Activated T-helper 1 cell treated with anti-CD3 and anti-CD28 coated beads, Interleukin-2, amount 50 U/mL, for 16 hours (primary cell): ENCODE data around the gene NDUFA7.
"Not testable (repeated sequence)": the region's sequence is repeated elsewhere in the genome, so short reads cannot be mapped to it uniquely, and the experiment has no call there.

ENCODE experiments used
- DNase-seq, 2 donors: peaks; one replicate each; pipeline ENCODE4 v3.0.0-alpha.2; 2020; ENCODE audit warnings: low read depth in 1 of 2, low spot score in 1 of 2

Gene NDUFA7

GRCh38 chr19:8342316-8342683 is 21.1 kb upstream of the NDUFA7 start:
- no peak for DNase-seq

DNA sequence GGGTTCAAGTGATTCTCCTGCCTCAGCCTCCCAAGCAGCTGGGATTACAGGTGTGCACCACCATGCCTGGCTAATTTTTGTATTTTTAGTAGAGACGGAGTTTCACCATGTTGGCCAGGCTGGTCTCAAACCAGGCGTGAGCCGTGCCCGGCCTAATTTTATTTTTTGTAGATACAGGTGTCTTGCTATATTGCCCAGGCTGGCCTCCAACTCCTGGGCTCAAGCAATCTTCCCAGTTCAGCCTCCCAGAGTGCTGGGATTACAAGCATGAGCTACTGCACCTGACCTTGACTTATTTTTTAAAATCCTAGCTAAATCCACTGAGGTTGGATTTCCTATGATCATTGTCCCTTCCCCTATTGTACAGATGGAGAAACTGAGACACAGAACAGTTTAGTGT is 20.3 kb upstream of the NDUFA7 start:
- DNase-seq: not testable (repeated sequence)

GRCh38 chr19:8340341-8341096 is 19.3 kb upstream of the NDUFA7 start:
- no peak for DNase-seq

GRCh38 chr19:8338835-8339234 is 17.7 kb upstream of the NDUFA7 start:
- no peak for DNase-seq

- no peak for DNase-seq
These were observed 16.6 kb upstream of the NDUFA7 start for GRCh38 chr19:8337728-8338127.

GRCh38 chr19:8336660-8337059 is 15.5 kb upstream of the NDUFA7 start:
- no peak for DNase-seq

DNA sequence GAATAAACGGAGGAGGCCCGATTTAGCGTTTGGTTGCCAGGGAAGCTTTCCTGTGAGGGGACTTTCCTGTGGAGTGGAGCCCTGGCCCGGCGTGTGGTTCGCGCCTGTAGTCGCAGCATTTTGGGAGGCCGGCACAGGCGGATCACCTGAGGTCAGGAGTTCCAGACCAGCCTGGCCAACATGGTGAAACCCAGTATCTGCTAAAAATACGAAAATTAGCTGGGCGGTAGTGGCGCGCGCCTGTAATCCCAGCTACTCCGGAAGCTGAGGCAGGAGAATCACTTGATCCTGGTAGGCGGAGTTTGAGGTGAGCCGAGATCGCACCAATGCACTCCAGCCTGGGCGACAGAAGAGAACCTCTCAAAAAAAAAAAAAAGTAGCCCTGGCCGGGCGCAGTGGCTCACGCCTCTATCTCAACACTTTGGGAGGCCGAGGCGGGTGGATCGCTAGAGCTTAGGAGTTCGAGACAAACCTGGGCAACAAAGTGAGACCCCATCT is 14.9 kb upstream of the NDUFA7 start:
- no peak for DNase-seq

DNA sequence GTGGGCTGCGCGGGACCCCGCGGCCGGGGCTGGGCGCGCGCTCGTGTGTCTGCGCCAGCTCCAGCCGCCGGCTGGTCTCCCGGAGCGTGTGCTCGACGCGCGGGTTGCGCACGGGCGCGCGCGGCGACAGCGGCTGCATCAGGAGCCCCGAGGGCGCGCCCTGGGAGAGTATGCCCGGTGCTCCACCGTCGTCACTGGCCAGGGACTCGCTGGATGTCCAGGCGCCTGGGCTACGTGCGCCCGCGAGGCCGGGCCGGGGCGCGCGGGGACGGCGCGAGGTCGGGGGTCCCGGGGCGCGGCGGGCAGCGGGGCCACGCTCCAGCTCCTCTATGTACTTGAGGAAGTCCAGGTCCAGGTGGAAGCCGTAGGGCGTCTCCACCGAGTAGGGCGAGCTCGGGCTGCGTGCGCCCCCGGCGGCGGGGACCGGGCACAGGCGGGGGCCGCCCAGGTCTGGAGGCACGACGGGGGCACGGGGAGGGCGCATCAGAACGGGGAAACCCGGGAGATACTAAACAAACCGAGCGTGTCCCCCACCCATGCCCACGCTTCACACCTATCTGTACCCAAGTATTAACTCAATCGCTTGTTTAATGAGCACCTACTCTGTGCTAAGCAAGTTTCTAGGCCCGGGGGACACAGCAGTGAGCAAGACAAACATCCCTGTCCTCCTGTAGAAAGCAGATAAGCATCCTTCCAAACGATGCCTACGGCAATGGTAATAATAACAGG is 14.3 kb upstream of the NDUFA7 start:
- no peak for DNase-seq

DNA sequence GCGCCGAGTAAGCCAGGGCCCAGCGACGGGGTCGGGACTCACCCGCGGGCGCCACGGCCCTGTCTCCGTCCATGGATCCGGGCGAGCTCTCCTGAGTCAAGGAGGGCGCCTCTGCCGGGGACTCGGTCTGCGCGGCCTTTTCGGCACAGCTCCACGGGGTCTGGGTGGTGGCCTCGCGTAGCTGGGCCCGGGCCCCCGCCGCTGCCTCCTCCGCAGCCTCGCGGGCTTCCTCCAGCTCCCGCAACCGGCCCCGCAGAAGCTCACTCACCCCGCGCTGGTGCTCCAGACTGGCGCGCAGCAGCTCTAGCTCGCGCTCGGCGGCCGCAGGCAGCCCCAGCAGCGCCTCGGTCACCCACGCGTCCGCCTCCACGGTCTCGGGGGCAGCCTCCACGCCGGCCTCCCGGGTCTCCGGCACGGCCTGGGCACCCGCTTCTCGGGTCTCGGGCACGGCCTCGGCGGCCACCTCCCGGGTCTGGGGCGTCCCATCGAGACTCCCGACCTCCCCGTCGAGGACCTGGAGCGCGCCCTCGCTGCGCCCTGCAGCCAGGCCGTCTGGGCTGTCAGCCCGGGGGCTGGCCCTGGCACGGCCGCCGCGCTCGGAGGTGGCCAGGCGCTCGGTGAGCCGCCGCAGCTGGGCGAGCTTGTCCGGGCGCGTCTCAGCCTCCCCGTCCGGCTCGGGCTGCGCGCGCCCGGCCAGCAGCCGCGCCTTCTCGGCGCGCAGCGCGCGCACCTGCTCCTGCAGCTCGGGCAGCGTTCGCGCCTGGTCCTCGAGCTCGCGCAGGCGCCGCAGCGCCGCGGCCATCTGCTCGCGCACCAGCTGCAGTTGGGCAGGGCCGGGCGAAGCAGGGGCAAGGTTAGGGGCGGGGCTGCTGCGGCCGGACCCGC is 13.5 kb upstream of the NDUFA7 start:
- DNase-seq: no peak

GRCh38 chr19:8333767-8334457 is 12.7 kb upstream of the NDUFA7 start:
- no peak for DNase-seq

GRCh38 chr19:8332976-8333766 is 12.0 kb upstream of the NDUFA7 start:
- no peak for DNase-seq

- DNase-seq: no peak
These were observed 10.2 kb upstream of the NDUFA7 start for GRCh38 chr19:8331263-8331845.

DNA sequence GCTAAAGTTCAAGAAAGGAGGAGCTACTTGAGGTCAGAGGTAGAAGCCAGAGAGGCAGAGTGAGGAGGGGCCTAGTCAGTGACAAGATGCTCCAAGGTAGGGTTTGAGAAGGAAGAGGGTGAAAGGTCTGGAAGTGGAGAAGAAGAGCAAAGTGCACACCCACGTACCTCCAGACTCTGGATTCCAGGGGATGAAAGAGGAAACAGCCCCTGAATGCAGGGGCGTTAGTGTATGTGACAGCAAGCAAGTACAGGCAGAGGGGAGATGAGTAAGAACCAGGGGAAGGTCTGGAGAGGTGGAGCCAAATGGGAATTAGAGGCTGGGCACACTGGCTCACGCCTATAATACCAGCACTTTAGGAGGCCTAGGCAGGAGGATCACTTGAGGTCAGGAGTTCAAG is 8.8 kb upstream of the NDUFA7 start:
- DNase-seq: no peak

DNA sequence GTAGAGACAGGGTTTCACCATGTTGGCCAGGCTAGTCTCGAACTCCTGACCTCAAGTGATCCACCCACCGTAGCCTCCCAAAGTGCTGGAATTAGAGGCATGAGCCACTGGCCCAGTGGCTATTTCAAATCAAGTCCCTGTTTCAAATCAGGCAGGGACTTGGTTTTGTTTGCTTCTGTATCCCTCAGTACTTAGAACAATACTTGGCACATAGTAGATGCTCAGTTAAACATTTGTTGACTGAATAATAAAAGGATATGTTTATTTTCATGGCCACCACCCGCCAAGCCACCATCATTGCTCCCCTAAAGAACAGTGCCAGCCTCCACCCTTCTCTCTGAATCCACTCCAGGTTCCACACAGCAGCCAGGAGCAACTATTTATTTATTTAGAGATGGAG is 4.3 kb upstream of the NDUFA7 start:
- DNase-seq: no peak

- DNase-seq: no peak
These were observed 3.2 kb upstream of the NDUFA7 start for GRCh38 chr19:8324186-8325050.

DNA sequence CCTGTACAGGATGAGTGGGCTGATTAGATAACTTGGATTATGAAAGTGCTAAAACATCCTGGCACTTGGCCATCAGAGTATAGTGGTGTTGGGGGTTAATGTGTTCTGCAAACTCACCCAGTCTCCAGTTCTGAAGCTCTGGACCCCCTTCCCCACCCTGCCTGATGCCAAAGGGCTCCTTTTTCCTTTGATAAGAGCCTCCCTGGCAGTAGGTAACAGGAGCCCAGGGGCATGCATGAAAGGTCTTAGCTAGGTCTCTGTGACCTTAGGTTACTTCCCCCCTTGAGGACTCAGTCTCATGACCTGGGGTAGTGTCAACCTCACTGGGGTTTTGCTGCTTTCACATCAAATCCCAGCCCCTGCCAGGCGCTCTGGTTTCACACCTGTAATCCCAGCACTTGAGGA is 2.6 kb upstream of the NDUFA7 start:
- DNase-seq: no peak

DNA sequence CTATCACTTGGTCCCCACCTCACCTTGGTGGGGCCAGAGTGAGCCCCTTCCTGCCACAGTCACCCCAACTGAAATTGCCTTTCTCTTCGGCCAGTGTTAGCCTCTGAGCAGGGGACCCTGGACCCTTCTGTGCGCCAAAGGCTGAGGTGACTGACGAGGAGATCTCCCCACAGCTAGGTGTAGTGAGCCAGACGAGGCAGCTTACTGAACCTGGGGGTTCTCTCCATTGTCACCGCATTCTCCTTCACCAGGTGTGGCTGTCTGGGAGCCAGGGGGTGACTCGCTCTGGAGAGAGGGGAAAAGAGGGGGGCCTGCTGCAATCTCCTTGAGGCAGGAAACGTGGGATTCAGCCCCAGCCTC is 1.4 kb upstream of the NDUFA7 start:
- no peak for DNase-seq

GRCh38 chr19:8321986-8322637 is 937 bp upstream of the NDUFA7 start:
- no peak for DNase-seq
